DMS53 treated with DMSO at 0.1 percent for 48 hours (cell line): Measurements from ENCODE around the gene GEN1.
"Not testable (repeated sequence)": the region's sequence is repeated elsewhere in the genome, so short reads cannot be mapped to it uniquely, and the experiment has no call there.

Experiments used
- DNase-seq: peaks from one replicate; lab custom pipeline; 2025; ENCODE audit not compliant: unreplicated experiment; lab: John Stamatoyannopoulos, UW

The GEN1 gene

GRCh38 chr2:17821535-17822444, 67.9 kb downstream of the GEN1 start:
- no peak for DNase-seq

DNA sequence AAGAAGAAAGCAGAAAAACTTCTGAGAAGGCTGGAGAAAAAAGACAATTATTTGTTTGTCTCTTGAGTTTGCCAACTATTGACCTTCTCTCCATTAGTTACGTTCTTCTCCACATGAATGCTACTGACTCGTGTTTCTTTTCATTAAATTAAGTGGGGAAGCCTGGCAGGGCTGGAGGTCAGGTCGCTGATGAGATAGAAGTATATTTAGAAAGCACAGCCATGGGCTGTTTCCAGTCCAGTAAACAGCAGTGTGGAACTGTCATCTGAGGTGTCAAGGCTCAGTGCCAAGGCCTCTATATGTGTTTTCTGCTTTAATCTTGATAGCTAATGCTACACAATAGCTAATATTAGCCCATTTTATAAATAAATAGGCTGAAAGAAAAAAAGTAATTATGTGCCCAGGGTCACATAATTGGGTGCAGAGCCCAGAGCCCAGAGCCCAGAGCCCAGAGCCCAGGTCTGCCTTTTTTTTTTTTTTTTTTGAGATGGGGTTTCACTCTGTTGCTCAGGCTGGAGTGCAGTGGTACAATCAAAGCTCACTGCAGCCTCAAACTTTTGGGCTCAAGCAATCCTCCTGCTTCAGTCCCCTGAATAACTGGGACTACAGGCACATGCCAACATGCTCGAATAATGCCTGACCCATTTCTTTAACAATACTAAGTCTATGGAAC, 68.6 kb downstream of the GEN1 start:
- no peak for DNase-seq

DNA sequence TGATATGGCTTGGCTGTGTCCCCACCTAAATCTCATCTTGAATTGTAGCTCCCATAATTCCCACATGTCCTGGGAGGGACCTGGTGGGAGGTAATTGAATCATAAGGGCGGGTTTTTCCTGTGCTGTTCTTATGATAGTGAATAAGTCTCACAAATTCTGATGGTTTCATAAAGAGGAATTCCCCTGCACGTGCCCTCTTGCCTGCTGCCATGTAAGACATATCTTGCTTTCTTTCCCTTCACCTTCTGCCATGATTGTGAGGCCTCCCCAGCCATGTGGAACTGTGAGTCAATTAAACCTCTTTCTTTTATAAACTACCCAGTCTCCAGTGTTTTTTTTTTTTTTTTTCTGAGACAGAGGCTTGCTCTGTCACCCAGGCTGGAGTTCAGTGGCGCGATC, 69.7 kb downstream of the GEN1 start:
- not testable (repeated sequence) for DNase-seq

GRCh38 chr2:17827316-17827715, 73.4 kb downstream of the GEN1 start:
- no peak for DNase-seq

GRCh38 chr2:17827785-17828184, 73.8 kb downstream of the GEN1 start:
- DNase-seq = no peak

DNA sequence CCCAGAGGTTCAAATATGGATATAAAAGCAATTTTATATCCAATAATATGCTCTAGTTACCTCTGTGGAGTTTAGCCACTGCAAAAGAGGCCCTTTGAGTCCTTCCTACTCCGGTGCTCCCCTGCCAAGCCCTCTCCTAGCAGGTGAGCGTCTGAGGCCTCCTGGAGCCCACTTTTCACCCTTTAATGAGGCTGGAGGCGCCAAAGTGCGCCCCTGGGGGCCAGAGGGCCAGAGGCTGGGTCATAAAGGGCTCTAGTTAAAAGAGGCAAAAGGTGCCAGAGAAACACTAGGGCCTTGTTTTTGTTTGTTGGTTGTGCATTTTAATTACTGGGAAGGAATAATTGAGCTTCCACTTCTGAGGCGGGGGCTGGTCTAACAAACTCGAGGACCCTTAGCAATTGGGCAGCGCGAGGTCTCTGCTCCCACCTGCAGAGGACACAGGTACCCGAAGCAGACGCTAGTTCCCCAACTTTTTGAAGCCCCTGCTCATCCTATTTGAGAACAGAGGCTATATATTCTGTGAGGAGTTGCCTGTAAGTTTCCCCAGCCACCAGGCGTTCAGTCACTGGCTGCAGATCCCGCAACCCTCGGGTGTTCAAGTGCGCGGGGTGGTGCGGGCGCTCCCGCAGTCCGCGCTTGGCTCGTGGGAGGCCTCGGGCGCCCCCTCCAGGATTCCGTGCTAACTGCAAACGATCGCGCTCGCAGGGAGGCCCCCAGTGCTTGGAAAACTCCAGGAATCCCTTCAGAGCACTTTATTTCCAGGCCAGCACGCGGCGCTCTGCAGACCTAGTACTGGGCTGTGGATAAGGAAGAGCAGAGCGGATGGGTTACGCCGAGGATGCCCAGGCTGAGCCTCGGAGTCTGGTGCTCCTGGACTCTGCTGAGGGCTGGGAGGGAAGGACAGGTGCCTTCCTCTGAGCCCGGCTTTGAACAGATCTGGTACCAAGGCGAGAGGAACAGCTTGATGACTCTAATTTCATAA, 76.4 kb downstream of the GEN1 start:
- peak; percentile 89 for DNase-seq

GRCh38 chr2:17835516-17835915, 81.6 kb downstream of the GEN1 start:
- DNase-seq = no peak
